ENCODE measurements around the gene RTKN.

GRCh38 chr2:74417197-74417596 is 24.5 kb downstream of the RTKN start:
- TF ChIP-seq CREM (IDR thresholded peaks at IDR 0.05; ENCODE audit: low read depth) (no peak), CEBPB (IDR thresholded peaks at IDR 0.05; ENCODE audit: borderline replicate concordance in 1 of 2, low read depth in 2 of 2, low read length in 2 of 2) (no peak), CTCF (IDR thresholded peaks at IDR 0.05 in 2 of 3, conservative IDR thresholded peaks at IDR 0.05 in 1 of 3; ENCODE audit: control insufficient read depth in 2 of 3, extremely low read depth in 1 of 3, insufficient read depth in 1 of 3, low read depth in 3 of 3, low read length in 3 of 3) (no peak), EZH2 (IDR thresholded peaks at IDR 0.05; ENCODE audit: borderline replicate concordance, control insufficient read depth, low read depth, low read length) (no peak), KLF5 (IDR thresholded peaks at IDR 0.05; ENCODE audit: partially characterized antibody) (no peak), IRF3 (IDR thresholded peaks at IDR 0.05) (no peak), GABPA (IDR thresholded peaks at IDR 0.05; ENCODE audit: low read depth) (no peak), POLR2A (IDR thresholded peaks at IDR 0.05; ENCODE audit: low read depth, low read length) (no peak), CBX3 (IDR thresholded peaks at IDR 0.05; ENCODE audit: borderline replicate concordance, low read depth) (no peak), NFYB (IDR thresholded peaks at IDR 0.05; ENCODE audit: insufficient read depth, low read depth, low read length) (no peak), MLLT1 (IDR thresholded peaks at IDR 0.05) (no peak), MAX (IDR thresholded peaks at IDR 0.05; ENCODE audit: low read depth, low read length) (no peak), SIN3A (IDR thresholded peaks at IDR 0.05; ENCODE audit: low read depth, low read length) (no peak)
